Measurements from ENCODE around the gene GABRA5. TPM values are rescaled to one million over a fixed set of nuclear protein-coding genes. Genes with fewer than 3 reads are reported as not detected.

The GABRA5 gene
- total and polyA plus RNA-seq, 2 of the 8 experiments (the other 6 are each of a cell fraction or from before 2014, with no cell fraction given), result 15.0 to 29.6 TPM

- TF ChIP-seq CBX5 (IDR thresholded peaks at IDR 0.05; ENCODE audit: low read depth, low read length), result no peak
- no peaks in the 10 kb centered on the region for H3K27me3 ChIP-seq (replicated peaks in 1 of 4; ENCODE audit: control insufficient read depth in 3 of 4, extremely low read depth in 1 of 4, insufficient read depth in 3 of 4, low read length in 3 of 4)
- no peak for FAIRE-seq
Measured at GRCh38 chr15:26879706-26880105, 12.8 kb downstream of the GABRA5 start.

More at GRCh38 chr15:26879706-26880105, 12.8 kb downstream of the GABRA5 start:
- Histone ChIP-seq H3K23ac (ENCODE audit: insufficient read length) (no peak overlapping the region), H2BK120ac (replicated peaks; ENCODE audit: low read depth, low read length) (no peak overlapping the region), H2BK5ac (ENCODE audit: low read depth, low read length) (no peak overlapping the region), H3K79me2 (ENCODE audit: control insufficient read depth in 1 of 2, insufficient read depth in 2 of 2, low read length in 2 of 2) (no peaks in the 10 kb centered on the region), H4K5ac (ENCODE audit: insufficient read length, low read depth, low read length) (no peak overlapping the region), H4K91ac (replicated peaks; ENCODE audit: insufficient read length, low read length) (no peak overlapping the region), H4K8ac (ENCODE audit: extremely low read depth, insufficient read depth, low read length) (no peak overlapping the region), H3K27ac (ENCODE audit: low read depth, low read length) (no peak overlapping the region), H3K36me3 (ENCODE audit: control insufficient read depth in 2 of 4, insufficient read depth in 4 of 4, low read length in 3 of 4) (no peaks in the 10 kb centered on the region; a peak in 1 of 8 replicates), H3K56ac (replicated peaks; ENCODE audit: insufficient read length, low read depth, low read length) (no peak overlapping the region), H3K79me1 (ENCODE audit: low read depth, low read length) (no peaks in the 10 kb centered on the region), H3K9ac (replicated peaks in 1 of 4; ENCODE audit: extremely low read depth in 1 of 4, low read depth in 3 of 4, low read length in 3 of 4) (no peak overlapping the region), H2BK12ac (ENCODE audit: low read depth, low read length) (no peak overlapping the region), H3K4ac (replicated peaks; ENCODE audit: insufficient read length, low read depth, low read length) (no peak overlapping the region), H3K9me3 (ENCODE audit: insufficient read depth in 2 of 2, low read depth in 1 of 2, low read length in 1 of 2) (no peaks in the 10 kb centered on the region), H2BK20ac (ENCODE audit: low read length) (no peak overlapping the region), H4K20me1 (replicated peaks in 1 of 2; ENCODE audit: control insufficient read depth in 1 of 2, insufficient read depth in 2 of 2, low read length in 2 of 2) (no peaks in the 10 kb centered on the region), H3K14ac (ENCODE audit: insufficient read length) (no peak overlapping the region), H3K18ac (ENCODE audit: extremely low read depth, low read length) (no peak overlapping the region), H3K4me2 (ENCODE audit: insufficient read depth in 1 of 2, low read depth in 2 of 2, low read length in 2 of 2) (no peak overlapping the region), H3K4me1 (replicated peaks in 1 of 4; ENCODE audit: control insufficient read depth in 3 of 4, insufficient read depth in 4 of 4, low read length in 3 of 4) (peaks cover 0 to 4% (median 0%) of the 10 kb centered on the region in 4 experiments; a peak in 1 of 7 replicates), H2AK5ac (ENCODE audit: low read depth, low read length) (no peak overlapping the region), H3K4me3 (ENCODE audit: extremely low read depth in 1 of 4, insufficient read depth in 2 of 4, low read depth in 3 of 4, low read length in 4 of 4) (no peak overlapping the region), H2BK15ac (ENCODE audit: low read length) (no peak overlapping the region), H2AFZ (ENCODE audit: low read length) (no peak overlapping the region), H3K23me2 (ENCODE audit: low read depth, low read length) (no peaks in the 10 kb centered on the region)
- ChIA-PET CTCF (ENCODE audit: partially characterized antibody) (interaction anchor here (1.5 to 2.5 kb wide), 2 partner anchors 12 to 94 kb away, joined by 6 to 8 read pairs; no protein-coding TSS in a partner anchor), POLR2A (ENCODE audit: partially characterized antibody) (no interaction called here)
- no peak for DNase-seq (ENCODE audit: low read depth in 1 of 2, low spot score in 2 of 2)
- WGBS, 2 experiments (ENCODE audit: extremely low coverage in 1 of 2, insufficient coverage in 1 of 2, insufficient read length in 1 of 2, insufficient replicate concordance in 2 of 2, low coverage in 1 of 2, low lambda C conversion rate in 2 of 2, missing lambda C conversion rate in 1 of 2), result 95% methylated on average over 2 of the region's 2 CpGs; no CpG with 5 or more reads in 1 of the 2 experiments

All from H1 (cell line).